Measurements from ENCODE around the gene DNAH14.

The DNAH14 gene

GRCh38 chr1:224897529-224898327 is 31.7 kb upstream of the DNAH14 start:
- no peak overlapping the region for H3K27ac ChIP-seq (ENCODE audit: insufficient read depth, low read depth, low read length, poor library complexity, severe bottlenecking)
- 95 to 100% methylated on average over 1 of the region's 1 CpG for WGBS, 2 experiments
- no peaks in the 10 kb centered on the region for H3K9me3 ChIP-seq (ENCODE audit: control insufficient read depth, low read length)

DNA sequence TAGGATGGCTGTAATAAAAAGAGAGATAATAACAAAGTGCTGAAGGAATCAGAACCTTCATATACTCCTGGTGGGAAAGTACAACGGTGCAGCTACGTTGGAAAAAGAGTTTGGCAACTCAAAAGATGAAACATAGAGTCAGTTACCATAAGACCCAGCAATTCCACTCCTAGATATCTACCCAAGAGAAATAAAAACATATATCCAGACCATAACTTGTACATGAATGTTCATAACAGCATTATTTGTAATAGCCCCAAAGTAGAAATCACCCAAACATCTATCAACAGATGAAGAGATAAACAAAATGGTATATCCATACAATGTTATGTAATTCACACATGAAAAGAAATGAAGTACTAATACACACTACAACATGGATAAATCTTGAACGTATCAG is 30.5 kb upstream of the DNAH14 start:
- Histone ChIP-seq H3K4me1 (ENCODE audit: control insufficient read depth, insufficient read depth, low read length) (no peaks in the 10 kb centered on the region), H3K27me3 (ENCODE audit: control insufficient read depth, insufficient read depth, low read length, poor library complexity, severe bottlenecking) (no peaks in the 10 kb centered on the region), H3K36me3 (ENCODE audit: control insufficient read depth, insufficient read depth, low read length) (no peaks in the 10 kb centered on the region), H3K4me3 (ENCODE audit: insufficient read depth, low read depth, low read length) (no peak overlapping the region), H3K9me3 (ENCODE audit: control insufficient read depth, low read length) (no peaks in the 10 kb centered on the region), H3K27ac (ENCODE audit: insufficient read depth, low read depth, low read length, poor library complexity, severe bottlenecking) (no peak overlapping the region)
- WGBS, 2 experiments = 93 to 95% methylated on average over 3 of the region's 3 CpGs

More at GRCh38 chr1:224897529-224898327, 31.7 kb upstream of the DNAH14 start:
- Histone ChIP-seq H3K36me3 (ENCODE audit: control insufficient read depth, insufficient read depth, low read length) (no peaks in the 10 kb centered on the region), H3K4me1 (ENCODE audit: control insufficient read depth, insufficient read depth, low read length) (no peaks in the 10 kb centered on the region), H3K27me3 (ENCODE audit: control insufficient read depth, insufficient read depth, low read length, poor library complexity, severe bottlenecking) (no peaks in the 10 kb centered on the region), H3K4me3 (ENCODE audit: insufficient read depth, low read depth, low read length) (no peak overlapping the region)

GRCh38 chr1:224900062-224900630 is 29.3 kb upstream of the DNAH14 start:
- Histone ChIP-seq H3K27ac (ENCODE audit: insufficient read depth, low read depth, low read length, poor library complexity, severe bottlenecking) (no peak overlapping the region), H3K36me3 (ENCODE audit: control insufficient read depth, insufficient read depth, low read length) (no peaks in the 10 kb centered on the region), H3K4me3 (ENCODE audit: insufficient read depth, low read depth, low read length) (no peak overlapping the region), H3K27me3 (ENCODE audit: control insufficient read depth, insufficient read depth, low read length, poor library complexity, severe bottlenecking) (no peaks in the 10 kb centered on the region), H3K4me1 (ENCODE audit: control insufficient read depth, insufficient read depth, low read length) (no peaks in the 10 kb centered on the region), H3K9me3 (ENCODE audit: control insufficient read depth, low read length) (no peaks in the 10 kb centered on the region)
- 83 to 91% methylated on average over 3 of the region's 3 CpGs for WGBS, 2 experiments

DNA sequence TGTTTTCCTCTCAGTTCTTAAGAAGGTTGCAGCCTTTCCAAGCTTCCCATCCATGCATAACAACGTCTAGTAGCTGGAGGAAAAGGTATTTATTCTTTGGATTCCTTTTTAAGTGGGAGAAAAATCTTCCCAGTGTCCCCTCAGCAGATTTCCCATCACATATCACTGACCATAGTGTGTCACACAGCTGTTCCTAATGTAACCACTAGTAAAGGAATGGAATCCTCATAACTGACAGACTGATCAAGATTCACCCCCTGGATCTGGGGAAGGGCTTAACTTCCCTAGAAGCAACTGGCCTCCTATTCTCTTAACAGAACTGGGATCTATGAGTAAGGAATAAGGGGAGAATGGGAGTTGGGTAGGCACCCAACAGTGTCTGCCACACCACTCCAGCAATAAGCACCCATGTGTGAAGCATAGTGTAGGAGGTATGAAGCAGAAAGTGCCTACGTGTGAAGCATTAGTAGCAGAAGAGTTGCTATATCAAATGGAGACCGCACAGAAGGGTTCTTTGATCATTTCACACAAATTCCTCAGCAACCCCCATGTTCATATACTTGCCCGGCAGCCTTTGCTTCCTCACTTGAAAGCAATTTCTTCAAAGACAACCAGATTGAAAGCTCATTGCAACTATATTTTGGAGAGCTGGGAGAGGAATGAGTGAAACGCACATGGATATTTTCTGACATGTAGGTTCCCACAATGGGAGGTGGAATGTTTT is 28.2 kb upstream of the DNAH14 start:
- Histone ChIP-seq H3K9me3 (ENCODE audit: control insufficient read depth, low read length) (no peaks in the 10 kb centered on the region), H3K4me3 (ENCODE audit: insufficient read depth, low read depth, low read length) (no peak overlapping the region), H3K27me3 (ENCODE audit: control insufficient read depth, insufficient read depth, low read length, poor library complexity, severe bottlenecking) (no peaks in the 10 kb centered on the region), H3K4me1 (ENCODE audit: control insufficient read depth, insufficient read depth, low read length) (no peaks in the 10 kb centered on the region), H3K36me3 (ENCODE audit: control insufficient read depth, insufficient read depth, low read length) (no peaks in the 10 kb centered on the region), H3K27ac (ENCODE audit: insufficient read depth, low read depth, low read length, poor library complexity, severe bottlenecking) (no peak overlapping the region)
- 88 to 93% methylated on average over 4 to 5 of the region's 5 CpGs for WGBS, 2 experiments

DNA sequence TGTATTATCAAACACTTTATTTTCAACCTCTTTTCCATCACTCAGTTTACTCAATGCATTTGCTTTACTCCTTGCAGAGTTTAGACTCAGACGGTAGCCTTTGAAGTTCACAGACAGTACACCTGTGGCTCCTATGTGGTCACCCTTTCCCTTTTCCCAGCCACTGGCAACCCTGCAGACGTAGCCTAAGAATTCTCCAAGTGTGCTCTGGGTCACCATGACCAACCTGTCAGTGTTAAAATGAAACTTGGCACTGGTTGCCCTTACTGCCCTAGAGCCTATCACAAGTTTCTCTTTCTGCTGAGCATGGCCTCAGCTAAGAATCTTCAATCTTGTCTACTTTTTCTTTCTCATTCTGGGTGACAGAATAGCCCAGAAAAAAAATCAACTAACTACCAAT is 25.5 kb upstream of the DNAH14 start:
- whole genome bisulfite sequencing, 2 experiments = 86 to 94% methylated on average over 2 of the region's 2 CpGs

DNA sequence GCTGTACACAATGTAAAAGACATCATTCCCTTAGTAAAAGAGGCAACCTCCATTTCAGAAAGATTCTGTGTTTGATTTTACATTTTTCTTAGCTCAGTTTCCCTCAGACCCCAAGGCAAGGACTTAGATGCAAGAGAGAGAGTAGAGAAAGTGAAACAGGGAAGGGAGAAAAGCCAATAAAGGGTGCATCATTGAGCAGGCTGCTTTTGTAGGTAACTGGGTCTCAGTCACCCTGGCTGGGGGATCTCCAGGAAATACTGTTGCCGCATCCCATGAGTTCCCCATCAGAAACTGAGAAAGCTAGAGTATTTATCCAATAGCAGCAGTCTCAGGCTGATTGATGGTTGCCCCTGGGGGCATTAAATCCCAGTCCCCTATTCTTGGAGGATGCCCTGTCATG is 23.1 kb upstream of the DNAH14 start:
- H3K27me3 ChIP-seq (ENCODE audit: control insufficient read depth, insufficient read depth, low read length, poor library complexity, severe bottlenecking) = no peaks in the 10 kb centered on the region
- no peaks in the 10 kb centered on the region for H3K4me1 ChIP-seq (ENCODE audit: control insufficient read depth, insufficient read depth, low read length)
- WGBS, 2 experiments = 79 to 98% methylated on average over 1 of the region's 1 CpG

More for the DNA sequence above, 25.5 kb upstream of the DNAH14 start:
- Histone ChIP-seq H3K4me1 (ENCODE audit: control insufficient read depth, insufficient read depth, low read length) (no peaks in the 10 kb centered on the region), H3K9me3 (ENCODE audit: control insufficient read depth, low read length) (peaks cover 2% of the 10 kb centered on the region), H3K27ac (ENCODE audit: insufficient read depth, low read depth, low read length, poor library complexity, severe bottlenecking) (no peak overlapping the region), H3K4me3 (ENCODE audit: insufficient read depth, low read depth, low read length) (no peak overlapping the region), H3K27me3 (ENCODE audit: control insufficient read depth, insufficient read depth, low read length, poor library complexity, severe bottlenecking) (no peaks in the 10 kb centered on the region), H3K36me3 (ENCODE audit: control insufficient read depth, insufficient read depth, low read length) (no peaks in the 10 kb centered on the region)

GRCh38 chr1:224911217-224911616 is 18.3 kb upstream of the DNAH14 start:
- Histone ChIP-seq H3K4me1 (ENCODE audit: control insufficient read depth, insufficient read depth, low read length) (no peaks in the 10 kb centered on the region), H3K36me3 (ENCODE audit: control insufficient read depth, insufficient read depth, low read length) (no peaks in the 10 kb centered on the region), H3K27me3 (ENCODE audit: control insufficient read depth, insufficient read depth, low read length, poor library complexity, severe bottlenecking) (no peaks in the 10 kb centered on the region), H3K4me3 (ENCODE audit: insufficient read depth, low read depth, low read length) (no peak overlapping the region), H3K27ac (ENCODE audit: insufficient read depth, low read depth, low read length, poor library complexity, severe bottlenecking) (no peak overlapping the region), H3K9me3 (ENCODE audit: control insufficient read depth, low read length) (peaks cover 5% of the 10 kb centered on the region)

More for the DNA sequence above, 23.1 kb upstream of the DNAH14 start:
- Histone ChIP-seq H3K4me3 (ENCODE audit: insufficient read depth, low read depth, low read length) (no peak overlapping the region), H3K36me3 (ENCODE audit: control insufficient read depth, insufficient read depth, low read length) (no peaks in the 10 kb centered on the region), H3K27ac (ENCODE audit: insufficient read depth, low read depth, low read length, poor library complexity, severe bottlenecking) (no peak overlapping the region), H3K9me3 (ENCODE audit: control insufficient read depth, low read length) (peaks cover 2% of the 10 kb centered on the region)

DNA sequence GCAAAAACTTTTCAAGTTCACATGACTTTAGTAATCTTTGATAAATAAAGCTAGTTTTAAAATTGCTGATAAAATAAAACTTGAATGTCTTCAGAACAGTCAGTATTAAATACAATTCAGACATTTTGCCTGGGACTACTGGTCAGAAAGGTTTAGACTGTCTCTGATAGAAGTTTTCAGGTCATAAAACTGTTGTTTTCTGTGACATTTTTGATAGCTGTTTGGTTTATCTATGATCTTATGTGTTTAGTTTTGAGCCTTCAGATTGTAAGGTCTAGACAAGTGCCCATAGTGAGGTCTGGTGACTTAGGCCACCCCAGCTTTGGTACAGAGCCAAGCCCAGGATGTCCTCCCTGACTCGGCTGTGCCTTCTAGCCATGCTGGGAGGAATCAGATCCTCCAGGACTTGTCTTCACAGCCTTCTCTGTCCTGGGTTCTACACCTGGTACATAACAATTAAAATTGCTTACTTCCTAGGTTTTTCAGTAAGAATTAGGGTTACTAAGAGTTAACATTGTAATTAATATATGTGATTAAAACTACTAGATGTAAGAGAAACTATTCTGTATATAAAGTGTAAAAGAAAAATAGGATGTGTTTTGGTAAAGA is 15.1 kb upstream of the DNAH14 start:
- H3K27ac ChIP-seq (ENCODE audit: insufficient read depth, low read depth, low read length, poor library complexity, severe bottlenecking) = no peak overlapping the region
- no peaks in the 10 kb centered on the region for H3K4me1 ChIP-seq (ENCODE audit: control insufficient read depth, insufficient read depth, low read length)
- H3K27me3 ChIP-seq (ENCODE audit: control insufficient read depth, insufficient read depth, low read length, poor library complexity, severe bottlenecking) = no peaks in the 10 kb centered on the region
- H3K9me3 ChIP-seq (ENCODE audit: control insufficient read depth, low read length) = peaks cover 3% of the 10 kb centered on the region
- H3K36me3 ChIP-seq (ENCODE audit: control insufficient read depth, insufficient read depth, low read length) = no peaks in the 10 kb centered on the region
- 89 to 100% methylated on average over 1 of the region's 1 CpG for WGBS, 2 experiments
- H3K4me3 ChIP-seq (ENCODE audit: insufficient read depth, low read depth, low read length) = no peak overlapping the region

- Histone ChIP-seq H3K9me3 (ENCODE audit: control insufficient read depth, low read length) (peaks cover 1% of the 10 kb centered on the region), H3K27me3 (ENCODE audit: control insufficient read depth, insufficient read depth, low read length, poor library complexity, severe bottlenecking) (no peaks in the 10 kb centered on the region), H3K36me3 (ENCODE audit: control insufficient read depth, insufficient read depth, low read length) (no peaks in the 10 kb centered on the region), H3K27ac (ENCODE audit: insufficient read depth, low read depth, low read length, poor library complexity, severe bottlenecking) (no peak overlapping the region), H3K4me3 (ENCODE audit: insufficient read depth, low read depth, low read length) (no peak overlapping the region), H3K4me1 (ENCODE audit: control insufficient read depth, insufficient read depth, low read length) (no peaks in the 10 kb centered on the region)
- WGBS, 2 experiments = 93 to 95% methylated on average over 4 of the region's 4 CpGs
Measured at GRCh38 chr1:224919508-224919907, 10.0 kb upstream of the DNAH14 start.

- Histone ChIP-seq H3K9me3 (ENCODE audit: control insufficient read depth, low read length) (no peaks in the 10 kb centered on the region), H3K27me3 (ENCODE audit: control insufficient read depth, insufficient read depth, low read length, poor library complexity, severe bottlenecking) (no peaks in the 10 kb centered on the region), H3K36me3 (ENCODE audit: control insufficient read depth, insufficient read depth, low read length) (no peaks in the 10 kb centered on the region), H3K27ac (ENCODE audit: insufficient read depth, low read depth, low read length, poor library complexity, severe bottlenecking) (no peak overlapping the region), H3K4me3 (ENCODE audit: insufficient read depth, low read depth, low read length) (no peak overlapping the region), H3K4me1 (ENCODE audit: control insufficient read depth, insufficient read depth, low read length) (no peaks in the 10 kb centered on the region)
Measured at GRCh38 chr1:224920930-224921329, 8.5 kb upstream of the DNAH14 start.
